Motor neuron (in vitro differentiated cells): Measurements from ENCODE around the gene HELB. TPM values are rescaled to one million over a fixed set of nuclear protein-coding genes. Genes with fewer than 3 reads are reported as not detected.

Experiments used
- ATAC-seq, 8 experiments: fragments of 200-7000 bp; cut with Tn5 transposase; replicated peaks in 6 of 8; 2 replicates each; pipeline ENCODE4 v1.8.0; 2021; ENCODE audit warnings: mild to moderate bottlenecking in 8 of 8, moderate library complexity in 8 of 8
- H3K27ac ChIP-seq, 2 donors: fragments of 250-450 bp; sonication (Bioruptor Pico); 2 replicates each; pipeline ENCODE4 v1.9.0; 2021; ENCODE audit warnings: antibody characterized with exemption in 2 of 2, mild to moderate bottlenecking in 2 of 2, moderate library complexity in 1 of 2
- H3K4me1 ChIP-seq, 2 donors: fragments of 250-450 bp; sonication (Bioruptor Pico); replicated peaks in 1 of 2; 2 replicates each; pipeline ENCODE4 v1.6.1; 2021; ENCODE audit warnings: antibody characterized with exemption in 2 of 2, mild to moderate bottlenecking in 2 of 2, moderate library complexity in 1 of 2
- H3K4me3 ChIP-seq, 5 donors: fragments of 250-450 bp; sonication (Bioruptor Pico); 2 replicates each; pipeline ENCODE4 v1.9.0; 2021; ENCODE audit warnings: antibody characterized with exemption in 5 of 5, mild to moderate bottlenecking in 5 of 5, moderate library complexity in 4 of 5
- WGBS, 10 experiments: fragments of 450-650 bp; shearing (Covaris generic); methylation state at CpG; one replicate each; pipeline ENCODE4 v1.0.0; 2022; 5-methylcytosine and 5-hydroxymethylcytosine counted together
- in situ Hi-C, 9 experiments: fragments of 400-800 bp; cut with MboI; loops; one replicate each; pipeline ENCODE4 v1.15.0; 2021; ENCODE audit warnings: low sequenced_read_pairs in 9 of 9, low pct_unique_long_range_greater_than_20kb in 2 of 9; ENCODE audit not compliant: unreplicated experiment in 9 of 9
- total RNA-seq, 8 experiments: library from RNA; unstranded; fragments of 300-600 nt; gene quantifications; 2 replicates each; pipeline versions ENCODE4 v1.2.3 to v1.2.4, GENCODE V29; 2022

The HELB gene
- total RNA-seq, 8 experiments from 2014 or later = 3.0 to 15.8 (median 4.6) TPM

GRCh38 chr12:66309606-66310005, 7.3 kb downstream of the HELB start:
- Histone ChIP-seq H3K4me1 (peaks cover 0 to 4% of the 10 kb centered on the region in 2 donors), H3K4me3 (no peak overlapping the region), H3K27ac (no peak overlapping the region)
- in situ Hi-C loops = no loop called here
- ATAC-seq = peak in 2 of 8 experiments; percentile 42 to 49
- 11 to 100% (median 50%) methylated on average over 1 of the region's 1 CpG; no CpG with 5 or more reads in 3 of the 10 experiments for WGBS, 10 experiments

GRCh38 chr12:66312189-66312588, 9.9 kb downstream of the HELB start:
- in situ Hi-C loops = no loop called here
- Histone ChIP-seq H3K27ac (no peak overlapping the region), H3K4me1 (peaks cover 0 to 4% of the 10 kb centered on the region in 2 donors), H3K4me3 (no peak overlapping the region)
- 20 to 100% (median 63%) methylated on average over 1 of the region's 1 CpG; no CpG with 5 or more reads in 5 of the 10 experiments for WGBS, 10 experiments
- no peak for ATAC-seq

- H3K4me1 ChIP-seq = peaks cover 0 to 4% of the 10 kb centered on the region in 2 donors
- no peak overlapping the region for H3K27ac ChIP-seq
- in situ Hi-C loops = no loop called here
- no peak overlapping the region for H3K4me3 ChIP-seq
- peak in 2 of 8 experiments; percentile 22 to 49 for ATAC-seq
Measured at GRCh38 chr12:66314278-66314677, 12.0 kb downstream of the HELB start.

GRCh38 chr12:66319266-66319954, 17.1 kb downstream of the HELB start:
- WGBS, 10 experiments = 42 to 100% (median 72%) methylated on average over 1 to 4 of the region's 4 CpGs
- in situ Hi-C loops = no loop called here
- Histone ChIP-seq H3K27ac (no peak overlapping the region), H3K4me3 (no peak overlapping the region), H3K4me1 (no peaks in the 10 kb centered on the region)
- ATAC-seq = no peak

GRCh38 chr12:66320996-66321395, 18.7 kb downstream of the HELB start:
- H3K4me1 ChIP-seq = no peaks in the 10 kb centered on the region
- WGBS, 10 experiments = 50 to 100% (median 100%) methylated on average over 1 to 3 of the region's 3 CpGs
- ATAC-seq = no peak
- in situ Hi-C loops = no loop called here
- H3K27ac ChIP-seq = no peak overlapping the region
- H3K4me3 ChIP-seq = no peak overlapping the region

GRCh38 chr12:66321435-66321834, 19.1 kb downstream of the HELB start:
- Histone ChIP-seq H3K4me3 (no peak overlapping the region), H3K4me1 (no peaks in the 10 kb centered on the region), H3K27ac (no peak overlapping the region)
- no peak for ATAC-seq
- in situ Hi-C loops = no loop called here

- Histone ChIP-seq H3K4me3 (no peak overlapping the region), H3K4me1 (no peaks in the 10 kb centered on the region), H3K27ac (no peak overlapping the region)
- in situ Hi-C loops = no loop called here
- no peak for ATAC-seq
- WGBS, 10 experiments = 57% methylated on average over 1 of the region's 1 CpG; no CpG with 5 or more reads in 9 of the 10 experiments
Measured at GRCh38 chr12:66323017-66323416, 20.7 kb downstream of the HELB start.

GRCh38 chr12:66329941-66330340, 27.6 kb downstream of the HELB start:
- in situ Hi-C loops = no loop called here
- WGBS, 10 experiments = 75 to 100% (median 93%) methylated on average over 1 to 5 of the region's 5 CpGs
- Histone ChIP-seq H3K4me1 (no peaks in the 10 kb centered on the region), H3K4me3 (no peak overlapping the region), H3K27ac (no peak overlapping the region)
- no peak for ATAC-seq

GRCh38 chr12:66331016-66331415, 28.7 kb downstream of the HELB start:
- ATAC-seq = no peak
- Histone ChIP-seq H3K27ac (no peak overlapping the region), H3K4me3 (no peak overlapping the region), H3K4me1 (no peaks in the 10 kb centered on the region)
- WGBS, 10 experiments = 62 to 97% (median 89%) methylated on average over 3 to 8 of the region's 13 CpGs; no CpG with 5 or more reads in 2 of the 10 experiments
- in situ Hi-C loops = no loop called here

- 43 to 100% (median 100%) methylated on average over 1 of the region's 1 CpG; no CpG with 5 or more reads in 2 of the 10 experiments for WGBS, 10 experiments
- Histone ChIP-seq H3K27ac (no peak overlapping the region), H3K4me3 (no peak overlapping the region), H3K4me1 (no peaks in the 10 kb centered on the region)
- in situ Hi-C loops = no loop called here
- no peak for ATAC-seq
Measured at GRCh38 chr12:66331814-66332213, 29.5 kb downstream of the HELB start.

GRCh38 chr12:66335746-66336145, 33.5 kb downstream of the HELB start:
- H3K4me3 ChIP-seq = no peak overlapping the region
- no peak overlapping the region for H3K27ac ChIP-seq
- in situ Hi-C loops = no loop called here
- ATAC-seq = no peak
- WGBS, 10 experiments = 67 to 100% (median 93%) methylated on average over 1 to 2 of the region's 2 CpGs; no CpG with 5 or more reads in 1 of the 10 experiments
- H3K4me1 ChIP-seq = no peaks in the 10 kb centered on the region

- Histone ChIP-seq H3K27ac (no peak overlapping the region), H3K4me3 (no peak overlapping the region), H3K4me1 (no peaks in the 10 kb centered on the region)
- 78 to 100% (median 89%) methylated on average over 1 to 2 of the region's 2 CpGs for WGBS, 10 experiments
- in situ Hi-C loops = no loop called here
- no peak for ATAC-seq
Measured at GRCh38 chr12:66337381-66338010, 35.2 kb downstream of the HELB start.

GRCh38 chr12:66340131-66340530, 37.8 kb downstream of the HELB start:
- in situ Hi-C loops = no loop called here
- 14 to 100% (median 83%) methylated on average over 1 to 2 of the region's 2 CpGs; no CpG with 5 or more reads in 1 of the 10 experiments for WGBS, 10 experiments
- Histone ChIP-seq H3K4me3 (no peak overlapping the region), H3K4me1 (no peaks in the 10 kb centered on the region), H3K27ac (no peak overlapping the region)
- no peak for ATAC-seq

- 70 to 100% (median 100%) methylated on average over 1 to 4 of the region's 4 CpGs; no CpG with 5 or more reads in 3 of the 10 experiments for WGBS, 10 experiments
- Histone ChIP-seq H3K4me3 (no peak overlapping the region), H3K27ac (no peak overlapping the region), H3K4me1 (no peaks in the 10 kb centered on the region)
- no peak for ATAC-seq
- in situ Hi-C loops = no loop called here
Measured at GRCh38 chr12:66341126-66341525, 38.8 kb downstream of the HELB start.
